ENCODE data around the gene FOXF2.

Gene FOXF2

DNA sequence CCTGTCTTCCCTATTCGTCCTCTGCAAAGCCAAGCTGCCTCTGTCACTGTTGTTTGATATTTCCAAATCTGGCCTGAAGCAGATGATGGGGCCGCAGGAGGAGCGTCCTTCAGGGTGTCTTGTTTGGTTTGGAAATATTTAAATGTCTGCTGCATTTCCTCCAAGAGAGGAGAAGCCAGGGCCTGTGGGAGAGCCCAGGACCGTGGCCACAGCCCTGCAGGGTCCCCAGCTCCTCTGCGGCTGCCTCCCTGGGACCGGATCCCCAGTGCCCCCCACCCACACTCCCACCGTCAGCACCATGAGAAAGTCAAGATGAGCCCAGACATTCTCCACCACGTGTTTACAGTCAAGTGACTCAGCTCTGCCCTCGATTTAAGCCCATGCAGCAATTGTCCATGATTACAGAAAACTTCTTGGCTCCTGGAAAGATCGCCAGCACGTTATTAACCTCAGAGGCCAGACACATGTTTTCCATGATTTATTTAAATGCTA is 18.2 kb downstream of the FOXF2 start:
- no peak for DNase-seq (ENCODE audit: low read depth)

DNA sequence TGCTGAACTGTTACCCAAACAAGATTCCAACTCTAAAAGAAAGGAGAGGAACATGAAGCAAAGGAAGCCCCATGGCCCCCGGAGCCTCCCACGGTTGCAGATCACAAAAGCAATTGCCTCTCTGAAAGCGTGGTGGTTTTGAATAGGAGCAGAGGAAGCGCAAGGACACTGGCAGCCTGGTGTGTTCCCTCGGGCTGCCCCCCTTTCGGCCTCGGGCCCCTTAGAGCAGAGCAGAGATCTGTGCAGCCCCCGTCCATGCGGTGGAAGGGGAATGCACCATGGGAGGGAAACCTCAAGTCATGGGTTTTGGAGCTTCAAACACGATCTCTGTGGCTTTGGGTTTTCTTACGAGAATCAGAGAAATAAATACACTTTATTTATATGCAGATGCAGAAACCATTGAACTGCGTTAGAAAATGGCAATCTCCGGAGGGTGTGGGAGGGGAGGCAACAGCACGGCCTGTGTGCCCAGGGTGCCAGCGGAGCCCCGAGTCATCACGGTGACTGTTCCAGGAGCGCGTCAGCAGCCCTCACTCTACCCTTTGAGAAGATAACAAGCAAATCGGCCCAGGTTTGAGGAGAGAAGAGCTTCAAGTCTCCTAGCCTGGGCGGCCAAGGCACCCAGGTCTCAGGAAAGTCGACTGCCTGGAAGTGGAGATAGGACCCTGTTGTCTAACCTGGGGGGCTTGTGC is 20.5 kb downstream of the FOXF2 start:
- no peak for DNase-seq (ENCODE audit: low read depth)

DNA sequence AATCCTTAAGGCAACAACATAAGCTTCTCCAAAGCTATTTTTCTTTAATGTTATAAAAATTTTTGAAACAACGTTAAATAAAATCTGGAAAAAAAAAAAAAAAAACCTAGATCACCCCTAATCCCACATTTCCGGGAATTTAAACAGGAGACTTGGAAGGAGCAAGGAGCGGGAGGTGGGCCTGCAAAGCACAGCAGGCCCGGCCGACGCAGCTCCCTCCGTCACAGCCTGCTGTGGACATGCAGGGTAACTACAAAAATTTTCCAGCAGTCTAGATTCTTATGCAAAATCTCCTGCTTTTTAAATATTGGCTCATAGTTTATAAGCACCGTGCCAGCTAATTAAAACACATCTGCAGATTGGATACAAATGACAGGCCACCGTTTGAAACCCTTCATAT is 23.5 kb downstream of the FOXF2 start:
- no peak for DNase-seq (ENCODE audit: low read depth)

DNA sequence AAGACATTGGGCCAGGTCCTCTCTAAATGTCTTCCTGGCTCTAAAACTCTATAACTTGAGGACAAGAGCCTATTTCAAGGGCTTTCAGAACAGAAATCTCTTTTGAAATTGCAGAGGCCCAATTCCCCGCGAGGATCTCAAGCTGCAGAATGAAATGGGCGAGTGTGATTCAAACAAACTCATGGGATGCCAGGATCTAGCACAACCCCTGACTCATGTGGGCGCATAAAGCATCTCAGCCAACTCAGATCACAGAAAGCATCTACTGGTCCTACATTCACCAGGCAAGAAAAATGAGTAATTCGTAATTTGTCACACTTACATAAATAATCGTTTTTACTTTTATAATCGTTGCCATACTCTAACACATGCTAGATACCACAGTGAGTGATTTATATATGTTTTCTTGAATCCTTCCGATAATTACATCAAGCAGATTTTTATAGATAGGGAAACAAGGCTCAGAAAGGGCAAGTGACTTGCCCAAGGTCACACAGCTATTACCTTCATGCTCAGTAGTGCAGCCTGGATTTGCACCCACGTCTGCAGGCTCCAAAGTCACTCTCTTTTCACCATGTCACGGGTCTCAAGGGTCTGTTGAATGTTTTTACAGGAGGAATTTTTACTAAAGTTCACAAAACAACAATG is 26.2 kb downstream of the FOXF2 start:
- DNase-seq (ENCODE audit: low read depth) = no peak

DNA sequence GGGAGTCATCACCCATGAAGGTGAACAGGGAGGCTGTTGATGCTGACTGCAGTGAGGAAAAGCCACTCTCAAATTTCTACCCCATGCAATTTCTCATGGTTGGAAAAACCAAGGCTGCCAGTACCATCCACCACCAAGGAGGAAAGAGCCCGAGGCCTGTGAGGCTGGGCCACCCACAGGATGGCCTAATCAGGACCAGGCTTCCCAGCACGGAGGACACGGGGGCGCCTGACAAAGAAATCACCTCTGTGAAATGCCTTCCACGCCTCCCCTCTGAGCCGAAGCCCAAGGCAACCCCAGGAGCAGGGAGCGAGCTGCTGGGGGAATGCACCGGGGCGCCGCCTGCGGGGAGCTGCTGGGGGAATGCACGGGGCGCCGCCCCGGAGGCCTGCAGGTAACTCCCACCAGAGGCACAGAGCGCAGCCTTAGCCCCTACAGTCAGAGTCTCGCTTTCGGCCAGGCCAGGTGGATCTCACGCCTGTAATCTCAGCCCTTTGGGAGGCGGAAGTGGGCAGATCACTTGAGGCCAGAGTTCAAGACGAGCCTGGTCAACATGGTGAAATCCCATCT is 26.9 kb downstream of the FOXF2 start:
- no peak for DNase-seq (ENCODE audit: low read depth)

DNA sequence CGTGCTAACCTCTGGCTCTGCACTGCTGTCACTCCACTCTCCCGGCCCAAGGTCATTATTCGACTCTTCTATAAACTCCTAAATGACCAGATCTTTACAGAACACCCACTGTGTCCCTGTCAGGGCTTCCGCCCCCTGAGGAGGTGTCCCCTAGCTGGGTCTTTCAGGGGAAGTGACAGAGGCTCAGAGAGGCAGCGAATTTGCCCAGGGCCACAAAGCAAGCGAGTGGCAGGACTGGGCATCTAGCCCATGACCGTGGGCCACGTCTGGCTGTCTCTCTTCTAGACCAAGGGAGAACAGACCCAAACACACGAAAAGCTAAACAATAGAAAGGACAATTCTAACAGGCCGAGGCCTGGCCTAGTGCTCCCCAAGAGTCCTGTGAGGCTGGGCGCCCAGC is 27.4 kb downstream of the FOXF2 start:
- no peak for DNase-seq (ENCODE audit: low read depth)

DNA sequence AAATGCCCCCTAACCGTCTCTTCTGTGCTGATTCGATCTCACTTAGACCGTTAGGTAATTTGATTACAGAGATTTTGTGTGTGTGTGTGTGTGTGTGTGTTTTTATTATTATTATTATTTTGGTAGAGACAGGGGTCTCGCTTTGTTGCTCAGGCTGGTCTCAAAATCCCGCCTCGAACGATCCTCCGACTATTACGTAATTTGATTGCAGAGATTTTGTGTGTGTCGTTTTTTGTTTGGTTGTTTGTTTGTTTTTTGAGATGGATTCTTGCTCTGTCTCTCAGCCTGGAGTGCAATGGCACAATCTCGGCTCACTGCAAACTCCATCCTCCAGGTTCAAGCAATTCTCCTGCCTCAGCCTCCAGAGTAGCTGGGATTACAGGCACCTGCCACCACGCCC is 28.3 kb downstream of the FOXF2 start:
- no peak for DNase-seq (ENCODE audit: low read depth)

DNA sequence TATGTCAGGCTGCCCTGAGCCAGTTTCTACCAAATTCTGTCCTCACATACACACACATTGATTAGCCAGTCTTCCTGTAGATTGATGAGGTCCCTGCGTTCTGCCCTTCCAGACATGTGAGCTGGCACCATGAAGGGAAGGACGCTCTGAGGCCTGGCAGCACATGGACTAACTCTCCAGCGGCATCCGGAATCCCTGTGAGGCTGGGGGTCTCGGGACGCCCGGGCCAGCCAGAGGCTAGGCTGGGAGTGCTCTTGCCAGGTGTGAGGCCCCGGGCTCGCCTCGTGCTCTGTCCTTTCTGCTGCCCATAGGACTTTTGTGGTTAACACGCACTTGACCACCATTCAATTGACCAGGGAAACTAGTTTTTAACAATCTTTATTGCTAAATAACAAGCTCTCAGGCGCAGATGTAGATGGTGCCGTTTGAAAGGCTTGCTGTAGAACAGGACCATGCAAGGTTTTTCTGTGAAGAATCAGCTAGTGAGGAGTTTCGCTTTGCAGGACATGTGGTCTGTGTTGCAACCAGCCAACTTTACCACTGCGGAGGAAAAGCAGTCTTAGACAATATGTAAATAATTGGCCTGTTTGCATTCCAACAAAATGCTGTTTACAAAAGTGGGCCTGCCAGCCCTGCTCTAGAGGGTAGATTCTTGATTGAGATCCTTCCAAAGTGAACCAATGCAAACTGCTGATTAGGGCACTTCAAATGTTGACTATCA is 29.3 kb downstream of the FOXF2 start:
- no peak for DNase-seq (ENCODE audit: low read depth)

DNA sequence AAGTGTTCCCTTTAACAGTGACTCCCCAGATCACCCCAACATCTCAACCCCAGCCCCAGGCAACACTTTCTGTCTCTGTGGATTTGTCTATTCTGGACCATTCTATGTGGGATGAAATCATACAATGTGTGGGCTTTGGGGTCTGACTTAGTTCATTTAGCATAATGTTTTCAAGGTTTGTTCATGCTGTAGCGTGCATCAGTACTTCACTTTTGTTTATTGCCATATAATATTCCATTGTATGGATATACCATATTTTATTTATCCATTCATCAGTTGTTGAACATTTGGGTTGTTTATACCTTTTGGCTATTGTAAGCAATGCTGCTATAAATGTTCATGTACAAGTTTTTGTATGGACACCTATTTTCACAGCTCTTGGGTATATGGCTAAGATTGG is 31.0 kb downstream of the FOXF2 start:
- DNase-seq (ENCODE audit: low read depth) = no peak

DNA sequence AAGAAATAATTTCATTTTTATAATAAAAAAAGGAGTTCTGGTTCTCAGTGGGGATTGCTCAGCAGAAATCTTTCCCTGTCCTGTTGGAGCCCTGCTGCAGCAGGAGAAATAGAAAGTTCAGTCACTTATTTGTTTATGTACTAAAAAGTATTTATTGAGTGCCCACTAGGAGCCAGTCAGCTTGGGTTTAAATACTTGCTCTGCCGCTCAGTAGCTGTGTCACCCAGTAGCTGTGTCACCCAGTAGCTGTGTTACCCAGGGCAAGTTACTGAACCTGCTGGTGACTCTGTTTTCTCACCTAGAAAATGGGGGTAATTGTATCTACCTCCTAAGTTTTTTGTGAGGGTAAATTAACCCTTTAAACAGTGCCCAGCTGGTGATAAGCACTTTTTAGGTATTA is 32.9 kb downstream of the FOXF2 start:
- no peak for DNase-seq (ENCODE audit: low read depth)

DNA sequence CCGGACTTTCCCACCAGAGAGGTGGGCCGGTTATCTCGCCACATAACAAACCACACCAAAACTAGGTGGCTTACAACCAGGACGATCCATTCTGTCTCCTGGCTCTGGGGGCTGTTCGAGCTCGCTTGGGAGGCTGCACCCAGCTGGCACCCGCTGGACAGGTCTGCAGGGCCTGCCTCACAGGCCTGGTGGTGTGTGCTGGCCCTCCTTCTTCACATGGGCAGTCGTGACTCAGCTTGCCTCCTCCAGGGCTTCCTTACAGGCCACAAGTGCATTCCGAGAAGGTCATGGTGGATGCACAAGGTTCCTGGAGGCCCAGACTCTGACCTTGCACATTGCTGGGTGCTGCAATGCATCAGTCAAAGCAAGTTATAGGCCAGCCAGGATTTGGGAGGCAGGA is 34.2 kb downstream of the FOXF2 start:
- no peak for DNase-seq (ENCODE audit: low read depth)

DNA sequence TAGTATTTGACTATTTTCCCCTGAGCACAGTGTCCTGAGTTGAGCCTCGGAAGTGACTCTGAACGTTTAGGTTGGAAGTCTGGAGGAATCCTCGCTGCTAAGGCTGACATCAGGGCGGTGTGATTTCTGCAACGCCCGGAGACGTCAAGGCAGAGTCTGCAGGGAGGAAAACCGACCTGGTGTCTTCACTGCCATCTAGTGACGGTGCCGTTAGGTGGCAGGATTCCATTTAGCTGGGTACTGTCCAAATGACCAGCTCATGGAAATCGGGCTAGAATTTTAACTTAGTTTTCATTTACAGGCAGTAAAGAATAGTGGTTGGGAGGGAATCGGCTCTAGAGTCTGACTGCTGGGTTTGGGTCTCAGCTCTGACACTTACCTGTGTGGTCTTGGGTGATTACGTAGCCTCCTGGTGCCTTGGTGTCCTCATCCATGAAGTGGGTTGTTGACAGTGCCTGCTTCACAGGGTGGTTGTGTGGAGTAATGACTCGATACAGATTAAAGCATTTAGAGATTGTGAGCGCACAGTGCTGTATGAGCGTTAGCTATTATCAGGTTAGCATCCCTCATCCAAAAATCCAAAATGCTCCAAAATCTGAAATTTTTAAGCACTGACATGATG is 35.0 kb downstream of the FOXF2 start:
- DNase-seq (ENCODE audit: low read depth) = peak; percentile 1

DNA sequence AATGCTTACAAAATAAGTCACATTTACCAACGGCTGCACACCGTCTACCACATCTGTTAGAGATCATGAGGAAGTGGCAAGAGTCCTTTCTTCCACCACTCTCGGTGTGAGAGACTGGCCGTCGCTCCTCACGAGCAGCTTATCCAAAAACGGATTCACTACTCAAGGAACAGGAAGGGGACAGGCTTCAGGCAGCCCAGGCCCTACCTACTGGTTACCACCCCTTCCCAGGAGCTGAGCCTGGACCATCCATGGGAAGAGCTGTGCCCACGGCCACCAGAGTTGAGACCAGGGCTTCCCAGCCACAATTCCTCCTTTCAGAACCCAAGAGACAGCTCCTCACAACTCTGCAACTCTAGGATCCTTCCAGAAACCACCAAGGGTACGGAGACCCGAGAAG is 37.0 kb downstream of the FOXF2 start:
- no peak for DNase-seq (ENCODE audit: low read depth)

DNA sequence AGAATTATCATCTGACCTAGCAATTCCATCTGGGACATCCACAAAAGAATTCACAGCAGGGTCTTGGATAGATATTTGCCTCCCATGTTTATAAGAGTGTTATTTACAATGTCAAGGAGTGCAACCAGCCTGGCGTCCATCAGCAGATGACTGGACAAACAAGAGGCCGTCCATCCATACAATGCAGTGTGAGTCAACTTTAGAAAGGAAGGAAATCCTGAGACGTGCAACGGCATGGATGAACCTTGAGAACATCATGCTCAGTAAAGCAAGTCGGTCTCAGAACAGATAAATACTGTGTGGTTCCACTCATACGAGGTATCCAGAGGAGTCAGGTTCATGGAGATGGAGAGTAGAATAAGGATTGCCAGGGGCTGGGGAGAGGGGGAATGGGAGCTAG is 46.4 kb downstream of the FOXF2 start:
- no peak for DNase-seq (ENCODE audit: low read depth)

DNA sequence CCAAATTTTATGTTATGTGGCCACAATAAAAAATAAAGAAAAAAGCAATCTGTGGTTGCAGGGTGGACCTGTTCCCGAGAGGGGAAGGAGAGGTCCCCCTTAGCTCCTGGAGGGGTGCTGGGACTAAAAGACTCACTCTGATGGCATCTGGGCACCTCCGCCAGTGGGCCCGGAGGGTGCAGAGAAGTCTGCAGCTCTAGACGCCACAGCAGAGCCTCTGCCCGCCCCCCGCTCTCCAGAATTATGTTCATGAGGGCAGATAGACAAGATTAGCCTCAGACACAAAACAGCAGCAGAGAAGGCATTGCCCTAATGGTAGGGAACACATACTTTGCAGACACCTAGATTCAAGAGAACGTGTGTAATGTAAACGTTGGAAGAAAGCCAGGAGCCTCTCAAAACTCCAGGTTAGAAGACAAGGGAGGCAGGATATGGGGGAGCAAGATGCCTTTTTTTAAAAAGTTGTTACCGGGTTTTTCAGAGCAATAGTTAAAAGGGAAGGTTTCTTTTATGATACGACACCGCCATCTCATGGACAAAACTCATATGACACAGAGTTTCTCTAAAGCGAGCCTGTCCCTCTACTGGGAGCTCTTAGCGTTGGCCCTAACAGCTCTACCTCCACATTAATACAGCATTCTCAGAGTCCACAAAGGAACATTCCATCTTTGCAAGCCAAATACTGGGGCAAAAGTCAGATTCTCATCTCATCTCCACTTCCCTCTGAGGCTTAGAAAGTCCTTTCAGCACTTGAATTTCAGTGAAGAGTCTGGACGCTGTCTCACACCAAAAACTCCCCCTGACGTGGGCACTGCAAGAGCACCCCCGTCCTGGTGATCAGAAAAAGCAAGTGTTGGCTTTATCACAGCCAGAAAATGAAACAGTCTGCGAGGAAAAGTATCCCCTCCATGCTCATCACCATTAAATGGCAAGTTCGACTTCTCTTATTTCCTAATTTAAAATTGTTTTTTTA is 47.2 kb downstream of the FOXF2 start:
- DNase-seq (ENCODE audit: low read depth) = peak; percentile 43

DNA sequence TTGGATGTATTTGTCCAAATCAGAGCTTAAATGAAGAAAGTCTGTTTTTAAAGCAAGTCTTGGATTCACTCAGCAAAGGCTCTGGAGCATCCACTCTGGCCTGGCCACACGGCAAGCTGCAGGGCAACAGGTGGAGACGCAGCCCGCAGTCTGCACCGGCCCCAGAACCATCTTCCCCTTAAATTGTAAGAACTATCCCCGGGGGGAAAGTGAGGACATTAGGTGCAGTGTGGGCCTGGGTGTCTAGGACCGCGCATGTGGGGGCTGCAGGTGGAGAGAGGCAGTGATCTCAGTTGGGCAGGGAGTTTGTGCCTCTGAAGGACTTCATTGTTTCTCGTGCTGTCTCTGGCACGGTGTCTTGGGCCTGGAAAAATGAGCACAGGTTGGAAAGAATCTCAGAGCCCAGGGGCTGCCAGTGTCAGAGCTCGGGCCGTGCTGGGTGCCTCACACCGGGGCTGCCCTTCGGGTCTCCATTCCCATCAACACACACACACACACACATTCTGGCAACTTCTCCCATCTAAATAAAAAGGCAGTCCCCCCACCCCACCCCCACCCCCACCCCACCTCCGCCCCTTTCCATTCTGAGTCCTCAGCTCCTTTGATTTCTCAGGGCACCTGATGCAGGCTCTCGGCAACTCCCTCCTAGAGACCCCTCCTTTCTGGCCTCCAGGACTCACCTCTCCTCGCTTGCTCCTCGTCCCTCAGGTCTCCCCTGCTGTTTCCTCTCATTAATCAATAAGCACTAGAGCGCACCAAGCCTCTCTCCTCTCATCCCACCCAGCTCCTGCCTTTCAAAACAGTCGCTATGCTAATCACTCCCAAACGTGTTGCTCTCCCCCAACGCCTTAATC is 48.4 kb downstream of the FOXF2 start:
- DNase-seq (ENCODE audit: low read depth) = no peak

DNA sequence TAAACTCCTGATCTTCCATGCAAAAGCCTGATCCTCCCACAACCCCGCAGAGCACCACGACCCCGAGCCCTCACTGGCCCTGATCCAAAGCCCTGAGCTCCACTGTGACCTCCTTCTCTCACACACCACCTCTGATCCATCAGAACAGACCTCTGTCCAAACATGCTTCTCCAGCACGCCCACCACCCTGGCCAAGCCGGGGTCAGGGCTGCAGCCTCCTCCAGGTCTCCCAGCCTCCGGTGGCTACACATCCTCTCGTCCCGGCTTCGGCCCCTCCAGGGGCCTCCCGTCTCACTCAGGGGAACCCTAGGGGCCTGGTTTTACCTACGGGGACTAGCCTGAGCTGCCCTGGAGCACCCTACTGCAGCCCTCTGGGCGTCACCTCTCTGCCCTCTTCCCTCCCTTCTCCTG is 49.1 kb downstream of the FOXF2 start:
- DNase-seq (ENCODE audit: low read depth) = no peak

DNA sequence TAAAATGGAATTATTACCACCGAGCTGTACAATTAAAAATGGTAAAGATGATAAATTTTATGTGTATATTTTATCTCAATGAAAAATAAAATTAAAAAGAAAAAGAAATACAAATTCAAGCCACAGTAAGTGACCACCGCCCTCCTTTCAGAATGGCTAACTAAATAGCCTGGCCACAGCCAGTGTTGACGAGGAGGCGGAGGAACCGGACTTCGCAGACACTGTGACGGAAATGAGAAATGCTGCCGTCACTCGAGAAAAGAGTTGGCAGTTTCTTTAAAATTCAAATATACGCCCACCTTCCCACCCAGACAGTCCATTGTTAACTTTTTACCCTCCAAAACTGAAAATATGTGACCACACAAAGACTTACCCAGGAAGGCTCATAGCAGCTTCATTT is 50.0 kb downstream of the FOXF2 start:
- DNase-seq (ENCODE audit: low read depth) = no peak

DNA sequence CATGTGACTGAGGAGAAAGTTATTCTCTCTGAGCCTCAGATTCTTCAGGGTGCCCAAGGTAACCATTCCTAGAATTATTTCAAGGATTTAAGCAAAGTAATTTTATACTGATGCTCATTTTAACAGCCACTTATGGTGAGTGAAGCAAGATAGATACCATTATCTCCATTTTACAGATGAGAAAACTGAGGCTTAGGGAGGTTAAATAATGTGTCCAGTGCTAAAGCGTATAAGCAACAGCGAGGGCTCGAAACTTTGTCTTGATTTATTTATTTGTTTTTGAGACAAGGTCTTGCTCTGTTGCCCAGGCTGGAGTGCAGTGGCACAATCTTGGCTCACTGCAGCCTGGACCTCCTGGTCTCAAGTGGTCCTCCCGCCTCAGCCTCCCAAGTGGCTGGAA is 53.6 kb downstream of the FOXF2 start:
- no peak for DNase-seq (ENCODE audit: low read depth)
